ENCODE data around the gene CYP26A1. TPM values are rescaled to one million over a fixed set of nuclear protein-coding genes. Genes with fewer than 3 reads are reported as not detected.
A peak's percentile ranks its signal among the peaks of the same experiment; 100 is the strongest.

CYP26A1 gene
- total RNA-seq, 1 experiment from 2014 or later = 0.17 TPM

DNA sequence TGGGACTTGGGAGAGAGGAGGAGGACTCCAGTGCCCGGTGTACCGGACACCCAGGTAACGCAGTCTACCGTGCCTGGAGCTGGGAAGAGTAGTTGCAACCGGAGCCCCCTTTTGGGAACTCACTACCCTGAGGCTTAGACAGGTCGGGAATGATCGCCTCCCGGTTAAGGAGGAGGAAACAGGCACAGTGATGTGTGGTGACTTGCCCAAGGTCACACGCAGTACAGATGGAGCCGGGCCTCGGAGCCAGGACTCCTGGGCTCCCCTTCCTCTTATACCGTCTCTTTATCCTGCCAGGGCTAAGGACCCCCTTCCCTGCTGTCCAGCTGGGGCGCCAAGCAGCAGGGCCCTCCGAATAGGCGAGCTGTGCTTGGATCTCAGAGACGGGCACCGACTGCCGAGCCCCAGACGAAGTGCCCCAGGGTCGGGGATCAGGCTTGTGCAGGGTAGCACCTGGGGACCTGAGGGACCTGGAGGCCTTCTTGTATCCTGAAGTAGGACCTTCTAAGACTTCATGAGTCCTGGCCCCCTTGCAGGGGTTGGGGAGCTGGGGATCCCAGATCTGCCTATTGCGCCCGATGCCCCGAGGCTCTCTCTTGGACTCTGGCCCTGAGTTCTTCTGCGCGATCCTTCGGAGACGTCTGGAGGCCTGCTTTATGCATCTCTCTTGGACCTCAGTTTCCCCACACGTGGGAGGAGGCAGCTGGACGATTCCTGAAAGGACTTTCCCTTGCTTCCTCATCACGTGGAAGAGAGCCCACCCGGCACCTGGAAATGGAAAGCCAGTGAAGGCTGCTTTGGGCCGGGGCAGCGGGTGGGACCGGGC lies 767 bp upstream of the CYP26A1 start:
- POLR2A ChIA-PET = no interaction called here
- no peak for ATAC-seq
- TF ChIP-seq, protein P1, sequence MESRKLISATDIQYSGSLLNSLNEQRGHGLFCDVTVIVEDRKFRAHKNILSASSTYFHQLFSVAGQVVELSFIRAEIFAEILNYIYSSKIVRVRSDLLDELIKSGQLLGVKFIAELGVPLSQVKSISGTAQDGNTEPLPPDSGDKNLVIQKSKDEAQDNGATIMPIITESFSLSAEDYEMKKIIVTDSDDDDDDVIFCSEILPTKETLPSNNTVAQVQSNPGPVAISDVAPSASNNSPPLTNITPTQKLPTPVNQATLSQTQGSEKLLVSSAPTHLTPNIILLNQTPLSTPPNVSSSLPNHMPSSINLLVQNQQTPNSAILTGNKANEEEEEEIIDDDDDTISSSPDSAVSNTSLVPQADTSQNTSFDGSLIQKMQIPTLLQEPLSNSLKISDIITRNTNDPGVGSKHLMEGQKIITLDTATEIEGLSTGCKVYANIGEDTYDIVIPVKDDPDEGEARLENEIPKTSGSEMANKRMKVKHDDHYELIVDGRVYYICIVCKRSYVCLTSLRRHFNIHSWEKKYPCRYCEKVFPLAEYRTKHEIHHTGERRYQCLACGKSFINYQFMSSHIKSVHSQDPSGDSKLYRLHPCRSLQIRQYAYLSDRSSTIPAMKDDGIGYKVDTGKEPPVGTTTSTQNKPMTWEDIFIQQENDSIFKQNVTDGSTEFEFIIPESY (IDR thresholded peaks at IDR 0.05; ENCODE audit: extremely low read depth, insufficient replicate concordance, low read length) = no peak
- TF ChIP-seq YY1 (IDR thresholded peaks at IDR 0.05; ENCODE audit: extremely low read depth, insufficient replicate concordance, low read depth, low read length) = no peak
- TF ChIP-seq CBX3 (IDR thresholded peaks at IDR 0.05; ENCODE audit: low read depth) = no peak
- TF ChIP-seq POLR2AphosphoS5 (IDR thresholded peaks at IDR 0.05; ENCODE audit: low read depth, low read length) = no peak
- TF ChIP-seq CEBPB (IDR thresholded peaks at IDR 0.05; ENCODE audit: low read depth) = no peak
- no peak for TF ChIP-seq ATF3 (IDR thresholded peaks at IDR 0.05)
- TF ChIP-seq, protein P2, sequence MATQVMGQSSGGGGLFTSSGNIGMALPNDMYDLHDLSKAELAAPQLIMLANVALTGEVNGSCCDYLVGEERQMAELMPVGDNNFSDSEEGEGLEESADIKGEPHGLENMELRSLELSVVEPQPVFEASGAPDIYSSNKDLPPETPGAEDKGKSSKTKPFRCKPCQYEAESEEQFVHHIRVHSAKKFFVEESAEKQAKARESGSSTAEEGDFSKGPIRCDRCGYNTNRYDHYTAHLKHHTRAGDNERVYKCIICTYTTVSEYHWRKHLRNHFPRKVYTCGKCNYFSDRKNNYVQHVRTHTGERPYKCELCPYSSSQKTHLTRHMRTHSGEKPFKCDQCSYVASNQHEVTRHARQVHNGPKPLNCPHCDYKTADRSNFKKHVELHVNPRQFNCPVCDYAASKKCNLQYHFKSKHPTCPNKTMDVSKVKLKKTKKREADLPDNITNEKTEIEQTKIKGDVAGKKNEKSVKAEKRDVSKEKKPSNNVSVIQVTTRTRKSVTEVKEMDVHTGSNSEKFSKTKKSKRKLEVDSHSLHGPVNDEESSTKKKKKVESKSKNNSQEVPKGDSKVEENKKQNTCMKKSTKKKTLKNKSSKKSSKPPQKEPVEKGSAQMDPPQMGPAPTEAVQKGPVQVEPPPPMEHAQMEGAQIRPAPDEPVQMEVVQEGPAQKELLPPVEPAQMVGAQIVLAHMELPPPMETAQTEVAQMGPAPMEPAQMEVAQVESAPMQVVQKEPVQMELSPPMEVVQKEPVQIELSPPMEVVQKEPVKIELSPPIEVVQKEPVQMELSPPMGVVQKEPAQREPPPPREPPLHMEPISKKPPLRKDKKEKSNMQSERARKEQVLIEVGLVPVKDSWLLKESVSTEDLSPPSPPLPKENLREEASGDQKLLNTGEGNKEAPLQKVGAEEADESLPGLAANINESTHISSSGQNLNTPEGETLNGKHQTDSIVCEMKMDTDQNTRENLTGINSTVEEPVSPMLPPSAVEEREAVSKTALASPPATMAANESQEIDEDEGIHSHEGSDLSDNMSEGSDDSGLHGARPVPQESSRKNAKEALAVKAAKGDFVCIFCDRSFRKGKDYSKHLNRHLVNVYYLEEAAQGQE (IDR thresholded peaks at IDR 0.05; ENCODE audit: low read depth) = no peak
- no peak for TF ChIP-seq JUND (IDR thresholded peaks at IDR 0.05)
- no peak for TF ChIP-seq EZH2 (IDR thresholded peaks at IDR 0.05)
- TF ChIP-seq FOSL1 (IDR thresholded peaks at IDR 0.05; ENCODE audit: low read depth) = no peak
- TF ChIP-seq SIN3A (IDR thresholded peaks at IDR 0.05; ENCODE audit: low read depth) = no peak
- no peak for TF ChIP-seq EZH2phosphoT487 (IDR thresholded peaks at IDR 0.05; ENCODE audit: borderline replicate concordance)
- no peak for TF ChIP-seq POLR2A (IDR thresholded peaks at IDR 0.05; ENCODE audit: borderline replicate concordance, extremely low read depth, insufficient read depth, insufficient read length)
- TF ChIP-seq EGR1 (IDR thresholded peaks at IDR 0.05; ENCODE audit: low read depth) = no peak
- TF ChIP-seq SP1 (IDR thresholded peaks at IDR 0.05; ENCODE audit: low read depth) = no peak
- TF ChIP-seq SRF (IDR thresholded peaks at IDR 0.05; ENCODE audit: low read depth) = no peak
- TF ChIP-seq, protein P3, sequence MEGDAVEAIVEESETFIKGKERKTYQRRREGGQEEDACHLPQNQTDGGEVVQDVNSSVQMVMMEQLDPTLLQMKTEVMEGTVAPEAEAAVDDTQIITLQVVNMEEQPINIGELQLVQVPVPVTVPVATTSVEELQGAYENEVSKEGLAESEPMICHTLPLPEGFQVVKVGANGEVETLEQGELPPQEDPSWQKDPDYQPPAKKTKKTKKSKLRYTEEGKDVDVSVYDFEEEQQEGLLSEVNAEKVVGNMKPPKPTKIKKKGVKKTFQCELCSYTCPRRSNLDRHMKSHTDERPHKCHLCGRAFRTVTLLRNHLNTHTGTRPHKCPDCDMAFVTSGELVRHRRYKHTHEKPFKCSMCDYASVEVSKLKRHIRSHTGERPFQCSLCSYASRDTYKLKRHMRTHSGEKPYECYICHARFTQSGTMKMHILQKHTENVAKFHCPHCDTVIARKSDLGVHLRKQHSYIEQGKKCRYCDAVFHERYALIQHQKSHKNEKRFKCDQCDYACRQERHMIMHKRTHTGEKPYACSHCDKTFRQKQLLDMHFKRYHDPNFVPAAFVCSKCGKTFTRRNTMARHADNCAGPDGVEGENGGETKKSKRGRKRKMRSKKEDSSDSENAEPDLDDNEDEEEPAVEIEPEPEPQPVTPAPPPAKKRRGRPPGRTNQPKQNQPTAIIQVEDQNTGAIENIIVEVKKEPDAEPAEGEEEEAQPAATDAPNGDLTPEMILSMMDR (IDR thresholded peaks at IDR 0.05 in 2 of 3, conservative IDR thresholded peaks at IDR 0.05 in 1 of 3; ENCODE audit: borderline replicate concordance in 1 of 3, insufficient read depth in 1 of 3, low read depth in 2 of 3, low read length in 2 of 3) = no peak
- TF ChIP-seq TCF7L2 (IDR thresholded peaks at IDR 0.05; ENCODE audit: borderline replicate concordance, extremely low read depth, insufficient read depth, insufficient read length) = no peak
- TF ChIP-seq MAX (IDR thresholded peaks at IDR 0.05) = no peak

More for the DNA sequence above, 767 bp upstream of the CYP26A1 start:
- intact Hi-C loops (cut with micrococcal nuclease) = loop anchor here (10.0 kb wide), 1 partner anchor 188 kb away; no protein-coding TSS in a partner anchor
- no peaks in the 10 kb centered on the region for H3K79me2 ChIP-seq (ENCODE audit: insufficient read depth, low read length)
- RAD21 ChIA-PET (ENCODE audit: low non-redundant PET in 1 of 2, low total read pairs in 2 of 2, uncharacterized antibody in 2 of 2, unreplicated experiment in 2 of 2) = interaction anchor here in 1 of 2 experiments (0.5 kb wide), 1 partner anchor 156 kb away, joined by 3 read pairs; no protein-coding TSS in a partner anchor
- H3K9me2 ChIP-seq (ENCODE audit: insufficient read depth) = no peaks in the 10 kb centered on the region
- no TSS peak for BruUV-seq (replicated peaks)
- CTCF ChIA-PET = interaction anchor here (1.4 kb wide), 1 partner anchor 66 kb away, joined by 3 read pairs; no protein-coding TSS in a partner anchor
- H3K27ac ChIP-seq (ENCODE audit: low read depth, low read length) = no peak overlapping the region
- no peak overlapping the region for H2AFZ ChIP-seq (ENCODE audit: low read depth, low read length, poor library complexity, severe bottlenecking)
- H4K20me1 ChIP-seq (ENCODE audit: insufficient read depth) = no peaks in the 10 kb centered on the region
- no peaks in the 10 kb centered on the region for H3K9me3 ChIP-seq (ENCODE audit: control insufficient read depth in 1 of 2, insufficient read depth in 1 of 2, low read depth in 1 of 2, low read length in 2 of 2)
- H3K27me3 ChIP-seq (ENCODE audit: insufficient read depth, low read length) = no peaks in the 10 kb centered on the region
- 0 out of 2 replicates have a peak overlapping the region, but pooled peaks have one; percentile 31 for H3K9ac ChIP-seq (ENCODE audit: low read length)
- H3K4me2 ChIP-seq (ENCODE audit: low read length) = peak overlapping the region; percentile 75
- H3K36me3 ChIP-seq (ENCODE audit: control insufficient read depth in 1 of 2, insufficient read depth in 2 of 2, low read length in 2 of 2) = no peaks in the 10 kb centered on the region
- H3K4me1 ChIP-seq (ENCODE audit: control insufficient read depth in 1 of 2, insufficient read depth in 2 of 2, low read length in 2 of 2) = peaks cover 8 to 13% of the 10 kb centered on the region in 2 experiments; a peak in 2 of 4 replicates
- peak overlapping the region; percentile 42 to 60 for H3K4me3 ChIP-seq (replicated peaks in 1 of 2; ENCODE audit: low read depth in 1 of 2, low read length in 2 of 2)
- DNase-seq (ENCODE audit: low read depth, low spot score) = no peak
